T-cell (primary cell): ENCODE measurements around the gene DSE. TPM values are rescaled to one million over a fixed set of nuclear protein-coding genes. Genes with fewer than 3 reads are reported as not detected.

ENCODE experiments used
- ATAC-seq, 4 experiments: fragments of 200-7000 bp in 3 of 4; fragments of 150-1000 bp in 1 of 4; cut with Tn5 transposase; replicated peaks in 1 of 4; 1 replicate in 3 of 4; 2 replicates in 1 of 4; pipeline ENCODE4 v1.10.0; 2021; ENCODE audit warnings: moderate library complexity in 3 of 4, mild to moderate bottlenecking in 2 of 4, moderate number of reproducible peaks in 1 of 4
- CTCF ChIA-PET, 2 donors: fragments of 300-600 bp; sonication (Branson Sonifier 250); formaldehyde crosslinking; loops; one replicate each; lab custom pipeline; 2022; ENCODE audit warnings: antibody characterized with exemption in 2 of 2; lab: Charles Lee
- POLR2A ChIA-PET, 2 donors: fragments of 300-600 bp; sonication (Branson Sonifier 250); formaldehyde crosslinking; loops; one replicate each; lab custom pipeline; 2022; ENCODE audit warnings: antibody characterized with exemption in 2 of 2; lab: Charles Lee
- DNase-seq, 35 experiments: peaks; one replicate each; pipeline versions ENCODE4 v3.0.0 to v3.0.0-alpha.2; 2013 to 2023
- H3K27ac ChIP-seq: one replicate; pipeline ENCODE4 v1.5.1; 2013; ENCODE audit warnings: low read length
- H3K27me3 ChIP-seq, 2 experiments: replicated peaks in 1 of 2; 1 replicate in 1 of 2; 2 replicates in 1 of 2; pipeline versions ENCODE4 v1.6.1 to v1.7.0; 2013; ENCODE audit warnings: low read length in 1 of 2, mixed read lengths in 1 of 2; ENCODE audit not compliant: control insufficient read depth in 2 of 2, insufficient read depth in 2 of 2; ENCODE audit errors: extremely low read depth in 1 of 2
- H3K36me3 ChIP-seq, 2 donors: 1 replicate in 1 of 2; 2 replicates in 1 of 2; pipeline versions ENCODE4 v1.6.1 to v1.7.0; 2013; ENCODE audit warnings: low read length in 1 of 2; ENCODE audit not compliant: control insufficient read depth in 2 of 2, insufficient read depth in 1 of 2; ENCODE audit errors: extremely low read depth in 1 of 2
- H3K4me1 ChIP-seq, 2 experiments: 1 replicate in 1 of 2; 2 replicates in 1 of 2; pipeline versions ENCODE4 v1.6.1 to v1.7.0; 2013; ENCODE audit warnings: low read length in 2 of 2, mixed read lengths in 1 of 2; ENCODE audit not compliant: insufficient read depth in 2 of 2, control insufficient read depth in 1 of 2; ENCODE audit errors: extremely low read depth in 1 of 2
- H3K4me3 ChIP-seq, 2 donors: 1 replicate in 1 of 2; 2 replicates in 1 of 2; pipeline versions ENCODE4 v1.5.1 to v1.7.0; 2013; ENCODE audit warnings: mild to moderate bottlenecking in 2 of 2, low read length in 1 of 2, moderate library complexity in 1 of 2; ENCODE audit not compliant: control insufficient read depth in 1 of 2; ENCODE audit errors: extremely low read depth in 1 of 2
- H3K9me3 ChIP-seq: 2 replicates; pipeline ENCODE4 v1.7.0; 2013
- H3K27ac Mint-ChIP-seq, 2 donors: one replicate each; pipeline ENCODE4 v1.8.0; 2020 to 2021; ENCODE audit warnings: mild to moderate bottlenecking in 2 of 2, mixed read lengths in 2 of 2
- H3K27me3 Mint-ChIP-seq, 2 donors: one replicate each; pipeline ENCODE4 v1.8.0; 2021 to 2022; ENCODE audit warnings: mixed read lengths in 2 of 2
- H3K36me3 Mint-ChIP-seq: one replicate; pipeline ENCODE4 v1.8.0; 2021; ENCODE audit warnings: mixed read lengths
- H3K4me1 Mint-ChIP-seq, 3 donors: one replicate each; pipeline ENCODE4 v1.8.0; 2020 to 2022; ENCODE audit warnings: mixed read lengths in 3 of 3, mild to moderate bottlenecking in 1 of 3
- H3K4me3 Mint-ChIP-seq, 3 donors: one replicate each; pipeline ENCODE4 v1.8.0; 2020 to 2022; ENCODE audit warnings: mild to moderate bottlenecking in 3 of 3, mixed read lengths in 3 of 3, moderate library complexity in 3 of 3
- H3K9me3 Mint-ChIP-seq, 3 donors: one replicate each; pipeline ENCODE4 v1.8.0; 2020 to 2022; ENCODE audit warnings: mixed read lengths in 3 of 3
- WGBS: methylation state at CpG from one replicate; pipeline ENCODE4 v1.1.5; 2013; ENCODE audit warnings: missing lambda C conversion rate; ENCODE audit not compliant: insufficient coverage; 5-methylcytosine and 5-hydroxymethylcytosine counted together
- total RNA-seq, 35 experiments: library from RNA in 6 of 35; stranded (reverse) in 6 of 35; fragments of 120-200 nt in 1 of 35; gene quantifications; one replicate each; pipeline versions ENCODE4 v1.2.1 to v1.2.4 and lab custom pipeline; 2013 to 2026

The DSE gene
- total RNA-seq, 5 donors from 2014 or later (not counting 1 experiment from before 2014, with no cell fraction given), result 5.9 to 9.3 (median 7.4) TPM

DNA sequence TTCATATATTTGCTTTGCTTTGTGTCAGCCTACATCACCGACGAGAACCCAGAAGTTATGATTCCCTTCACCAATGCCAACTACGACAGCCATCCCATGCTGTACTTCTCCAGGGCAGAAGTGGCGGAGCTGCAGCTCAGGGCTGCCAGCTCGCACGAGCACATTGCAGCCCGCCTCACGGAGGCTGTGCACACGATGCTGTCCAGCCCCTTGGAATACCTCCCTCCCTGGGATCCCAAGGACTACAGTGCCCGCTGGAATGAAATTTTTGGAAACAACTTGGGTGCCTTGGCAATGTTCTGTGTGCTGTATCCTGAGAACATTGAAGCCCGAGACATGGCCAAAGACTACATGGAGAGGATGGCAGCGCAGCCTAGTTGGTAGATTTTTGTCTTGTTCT lies 28.5 kb downstream of the DSE start:
- 94% methylated on average over 8 of the region's 12 CpGs for WGBS
- POLR2A ChIA-PET, result interaction anchor here in 1 of 2 donors (0.6 kb wide), 1 partner anchor 35 kb away, joined by 12 read pairs; no protein-coding TSS in a partner anchor
- ATAC-seq, result no peak

DNA sequence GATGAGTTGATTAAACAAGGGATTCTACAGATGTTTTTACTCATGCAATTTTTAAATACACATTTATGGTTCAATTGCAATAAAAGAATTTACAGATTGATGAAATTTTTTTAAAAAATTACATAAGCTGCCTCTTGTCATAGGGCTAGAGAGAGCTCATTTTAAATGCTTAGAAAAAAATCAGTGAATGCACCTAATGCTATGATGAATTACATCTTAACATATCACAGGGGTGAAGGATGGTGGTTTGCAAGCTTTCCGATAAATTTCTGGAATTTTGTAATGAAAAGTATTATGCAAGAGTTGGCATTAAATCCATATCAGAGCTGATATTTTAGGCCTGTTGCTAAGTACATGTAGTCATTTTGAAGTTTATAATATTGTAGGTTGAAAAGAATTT lies 29.6 kb downstream of the DSE start:
- peaks cover 0 to 3% (median 2%) of the 10 kb centered on the region in 3 donors for H3K4me1 Mint-ChIP-seq

More for the DNA sequence above, 28.5 kb downstream of the DSE start:
- no peaks in the 10 kb centered on the region for H3K9me3 ChIP-seq
- Mint-ChIP-seq H3K27ac (no peak overlapping the region), H3K27me3 (no peaks in the 10 kb centered on the region), H3K36me3 (peaks cover 6% of the 10 kb centered on the region), H3K4me3 (no peak overlapping the region), H3K9me3 (no peaks in the 10 kb centered on the region), H3K4me1 (peaks cover 0 to 6% (median 2%) of the 10 kb centered on the region in 3 donors)
- no peaks in the 10 kb centered on the region for H3K4me1 ChIP-seq
- H3K4me3 ChIP-seq, result no peak overlapping the region
- peaks cover 0 to 2% of the 10 kb centered on the region in 2 donors for H3K36me3 ChIP-seq
- no peak for DNase-seq
- CTCF ChIA-PET, result no interaction called here
- no peak overlapping the region for H3K27ac ChIP-seq
- no peaks in the 10 kb centered on the region for H3K27me3 ChIP-seq

DNA sequence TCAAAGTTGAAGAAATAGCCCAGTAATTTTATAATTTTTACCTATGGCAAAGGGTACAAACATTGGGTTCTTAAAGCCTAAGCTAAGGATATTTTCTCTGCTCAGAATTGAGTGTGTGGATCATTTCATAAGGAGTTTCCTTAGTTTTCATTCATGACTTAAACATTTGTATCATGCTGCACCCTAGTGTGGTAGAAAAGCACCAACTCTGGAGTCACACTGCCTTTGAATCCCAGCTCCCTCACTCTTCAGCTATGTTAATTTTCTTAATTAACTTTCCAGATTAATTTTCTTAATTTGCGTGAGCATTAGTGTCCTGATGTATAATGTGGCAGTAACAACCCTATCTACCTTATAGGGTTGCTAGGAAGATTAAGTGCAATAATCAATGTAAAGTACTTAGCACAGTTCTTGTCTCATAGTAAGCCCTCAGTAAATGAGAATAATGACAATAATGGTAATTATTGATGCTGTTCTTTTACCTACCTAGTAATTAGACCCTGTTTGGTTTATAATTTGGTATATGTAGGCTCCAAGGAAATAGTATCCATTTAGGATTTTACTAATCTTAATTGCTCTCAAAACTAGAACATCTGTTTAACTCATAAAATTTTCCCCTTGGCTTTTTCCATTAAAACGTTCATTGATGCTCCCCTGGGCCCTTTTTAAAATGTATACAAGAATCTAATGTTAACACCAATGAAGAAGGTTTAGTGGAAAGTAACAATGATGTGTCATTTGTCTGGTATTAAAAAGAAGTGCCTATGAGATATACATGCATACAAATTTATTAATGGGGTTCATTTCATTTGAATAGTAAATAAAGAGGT lies 31.6 kb downstream of the DSE start:
- Mint-ChIP-seq H3K4me3 (no peak overlapping the region), H3K27me3 (peaks cover 0 to 7% of the 10 kb centered on the region in 2 donors), H3K27ac (no peak overlapping the region), H3K9me3 (no peaks in the 10 kb centered on the region), H3K36me3 (peaks cover 6% of the 10 kb centered on the region), H3K4me1 (peaks cover 0 to 2% (median 0%) of the 10 kb centered on the region in 3 donors)
- H3K4me3 ChIP-seq, result no peak overlapping the region
- H3K4me1 ChIP-seq, result no peaks in the 10 kb centered on the region
- no peak for ATAC-seq
- H3K36me3 ChIP-seq, result peaks cover 0 to 2% of the 10 kb centered on the region in 2 donors
- ChIA-PET POLR2A (no interaction called here), CTCF (no interaction called here)
- no peak overlapping the region for H3K27ac ChIP-seq
- WGBS, result no CpG with 5 or more reads among the region's 2 CpGs
- no peak for DNase-seq
- no peaks in the 10 kb centered on the region for H3K9me3 ChIP-seq
- no peaks in the 10 kb centered on the region for H3K27me3 ChIP-seq

More for the DNA sequence above, 29.6 kb downstream of the DSE start:
- Histone ChIP-seq H3K4me3 (no peak overlapping the region), H3K4me1 (no peaks in the 10 kb centered on the region), H3K9me3 (no peaks in the 10 kb centered on the region), H3K27ac (no peak overlapping the region), H3K27me3 (no peaks in the 10 kb centered on the region), H3K36me3 (peaks cover 0 to 2% of the 10 kb centered on the region in 2 donors)
- H3K27ac Mint-ChIP-seq, result no peak overlapping the region
- ChIA-PET CTCF (interaction anchor here in 1 of 2 donors (0.6 kb wide), 1 partner anchor 181 kb away, joined by 3 read pairs; no protein-coding TSS in a partner anchor), POLR2A (interaction anchor here in 1 of 2 donors (0.5 kb wide), 1 partner anchor 121 kb away, joined by 3 read pairs; the partner anchor contains the start of gene TSPYL1)
- WGBS, result no CpG with 5 or more reads among the region's 1 CpG
- DNase-seq (no peak), ATAC-seq (no peak)
- H3K36me3 Mint-ChIP-seq, result peaks cover 6% of the 10 kb centered on the region
- H3K9me3 Mint-ChIP-seq, result no peaks in the 10 kb centered on the region
- no peak overlapping the region for H3K4me3 Mint-ChIP-seq
- H3K27me3 Mint-ChIP-seq, result peaks cover 0 to under 1% of the 10 kb centered on the region in 2 donors

DNA sequence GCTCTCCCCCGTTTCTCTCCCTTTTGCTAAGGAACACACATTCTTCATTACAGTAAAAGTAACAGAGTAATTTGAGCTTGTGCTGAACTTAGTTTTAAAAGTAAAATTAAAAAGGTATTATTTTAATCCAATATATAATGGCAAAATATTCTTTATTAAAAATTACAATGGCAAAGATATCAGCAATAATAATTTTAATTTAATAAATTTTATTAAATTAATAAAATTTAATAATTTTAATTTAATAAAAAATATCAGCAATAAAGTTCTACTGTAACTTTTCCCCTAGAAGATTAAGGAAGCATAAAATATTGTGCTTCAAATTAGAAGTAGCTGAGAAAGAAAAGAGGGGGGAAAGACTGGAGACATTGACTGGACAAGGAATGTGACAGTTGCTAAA lies 32.5 kb downstream of the DSE start:
- no peaks in the 10 kb centered on the region for H3K4me1 ChIP-seq
- POLR2A ChIA-PET, result no interaction called here

DNA sequence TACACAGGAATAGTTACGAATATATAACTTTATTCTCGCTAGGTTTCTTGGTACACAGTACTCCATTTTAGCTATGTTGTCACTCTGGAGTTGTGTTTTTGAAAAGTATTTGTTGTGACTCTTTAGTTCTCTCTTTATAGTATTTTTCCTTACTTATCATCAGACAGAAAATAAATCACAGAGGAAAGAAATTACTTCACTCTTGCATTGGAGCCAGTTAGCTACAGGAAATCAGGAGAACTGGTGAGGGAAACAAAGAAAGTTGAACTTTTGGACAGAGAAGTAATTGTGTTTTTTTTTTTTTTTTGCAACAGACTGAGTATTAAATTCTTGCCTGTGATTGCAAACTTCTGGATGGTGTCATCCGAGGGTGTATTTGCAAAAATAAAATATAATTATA lies 33.9 kb downstream of the DSE start:
- Mint-ChIP-seq H3K36me3 (peaks cover 3% of the 10 kb centered on the region), H3K27me3 (peaks cover 0 to 10% of the 10 kb centered on the region in 2 donors), H3K27ac (no peak overlapping the region), H3K4me3 (no peak overlapping the region), H3K9me3 (no peaks in the 10 kb centered on the region), H3K4me1 (no peaks in the 10 kb centered on the region)
- ChIA-PET CTCF (no interaction called here), POLR2A (no interaction called here)
- Histone ChIP-seq H3K36me3 (peaks cover 0 to 2% of the 10 kb centered on the region in 2 donors), H3K27me3 (no peaks in the 10 kb centered on the region), H3K4me3 (no peak overlapping the region), H3K9me3 (no peaks in the 10 kb centered on the region), H3K27ac (no peak overlapping the region), H3K4me1 (no peaks in the 10 kb centered on the region)
- ATAC-seq (no peak), DNase-seq (no peak)
- WGBS, result no CpG with 5 or more reads among the region's 3 CpGs

More for the DNA sequence above, 32.5 kb downstream of the DSE start:
- Mint-ChIP-seq H3K4me1 (peaks cover 0 to 2% (median 0%) of the 10 kb centered on the region in 3 donors), H3K36me3 (peaks cover 6% of the 10 kb centered on the region), H3K4me3 (no peak overlapping the region), H3K27me3 (peaks cover 0 to 7% of the 10 kb centered on the region in 2 donors), H3K27ac (no peak overlapping the region), H3K9me3 (no peaks in the 10 kb centered on the region)
- H3K27ac ChIP-seq, result no peak overlapping the region
- H3K27me3 ChIP-seq, result no peaks in the 10 kb centered on the region
- DNase-seq (no peak), ATAC-seq (no peak)
- WGBS, result no CpG with 5 or more reads among the region's 1 CpG
- no peaks in the 10 kb centered on the region for H3K9me3 ChIP-seq
- CTCF ChIA-PET, result no interaction called here
- peaks cover 0 to 2% of the 10 kb centered on the region in 2 donors for H3K36me3 ChIP-seq
- H3K4me3 ChIP-seq, result no peak overlapping the region

DNA sequence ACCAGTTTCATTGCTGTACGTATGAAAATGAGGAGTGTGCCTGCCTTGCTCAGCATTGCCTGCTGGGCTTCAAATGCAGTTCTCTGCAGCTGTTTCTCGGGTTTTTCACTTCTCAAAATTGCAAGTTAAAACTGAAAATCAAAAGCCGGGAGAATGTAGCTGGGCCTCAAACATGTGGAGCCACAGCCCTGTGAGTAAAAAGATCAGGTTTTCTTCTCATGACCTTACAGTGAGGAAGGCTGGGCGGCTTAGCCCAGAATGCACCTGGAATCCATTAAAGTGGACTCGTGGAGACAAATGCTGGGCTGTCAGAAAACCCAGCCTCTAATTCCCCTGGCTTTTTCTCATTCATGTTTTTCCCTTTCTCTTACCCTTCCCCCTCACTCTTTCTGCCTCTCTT lies 34.4 kb downstream of the DSE start:
- WGBS, result 42% methylated on average over 5 of the region's 5 CpGs
- ATAC-seq, result no peak
- Histone ChIP-seq H3K9me3 (no peaks in the 10 kb centered on the region), H3K27ac (no peak overlapping the region), H3K4me3 (no peak overlapping the region), H3K36me3 (peaks cover 0 to 2% of the 10 kb centered on the region in 2 donors), H3K4me1 (no peaks in the 10 kb centered on the region), H3K27me3 (no peaks in the 10 kb centered on the region)
- Mint-ChIP-seq H3K27ac (no peak overlapping the region), H3K27me3 (peaks cover 0 to 10% of the 10 kb centered on the region in 2 donors), H3K9me3 (no peaks in the 10 kb centered on the region), H3K36me3 (no peaks in the 10 kb centered on the region), H3K4me3 (no peak overlapping the region), H3K4me1 (no peaks in the 10 kb centered on the region)
- CTCF ChIA-PET, result no interaction called here
- no peak for DNase-seq
- POLR2A ChIA-PET, result no interaction called here
